Ovary (tissue), 9 donors: Measurements from ENCODE around the gene GSK3B. TPM values are rescaled to one million over a fixed set of nuclear protein-coding genes. Genes with fewer than 3 reads are reported as not detected.

Source experiments
- DNase-seq, 5 donors: peaks; one replicate each; pipeline ENCODE4 v3.0.0-alpha.2; 2019 to 2020
- H3K27ac ChIP-seq, 2 donors: fragments of 200-600 bp; one replicate each; pipeline versions ENCODE4 v1.5.1 to v1.8.0; 2019 to 2022
- H3K27me3 ChIP-seq: fragments of 200-600 bp; one replicate; pipeline ENCODE4 v1.8.0; 2022
- H3K36me3 ChIP-seq: fragments of 200-600 bp; sonication (generic); one replicate; pipeline ENCODE4 v1.5.1; 2019
- H3K4me1 ChIP-seq: one replicate; pipeline ENCODE4 v1.8.1; 2013; ENCODE audit warnings: mild to moderate bottlenecking, moderate library complexity; ENCODE audit not compliant: insufficient read depth
- H3K4me3 ChIP-seq: fragments of 200-600 bp; sonication (generic); one replicate; pipeline ENCODE4 v1.5.1; 2017
- H3K9me3 ChIP-seq, 2 donors: fragments of 200-600 bp in 1 of 2; sonication (generic) in 1 of 2; one replicate each; pipeline versions ENCODE4 v1.5.1 to v1.8.1; 2013 to 2019; ENCODE audit warnings: mild to moderate bottlenecking in 1 of 2, moderate library complexity in 1 of 2
- EP300 ChIP-seq: sonication (generic); formaldehyde crosslinking; IDR thresholded peaks from one replicate; pipeline ENCODE4 v1.6.1; 2017; ENCODE audit warnings: antibody characterized with exemption
- POLR2A ChIP-seq: fragments of 450-650 bp; IDR thresholded peaks from one replicate; pipeline ENCODE4 v1.6.1; 2017; ENCODE audit warnings: antibody characterized with exemption, mild to moderate bottlenecking, moderate library complexity
- WGBS, 3 donors: extraction: QIAGEN DNeasy Blood & Tissue Kit in 1 of 3; methylation state at CpG; one replicate each; pipeline versions ENCODE4 v1.1.5 to v1.1.7; 2013 to 2017; 5-methylcytosine and 5-hydroxymethylcytosine counted together
- intact Hi-C, 4 donors: fragments of 100-400 bp; cut with DNase I; formaldehyde crosslinking; loops; one replicate each; pipeline versions ENCODE4 v1.11.0 to v1.15.1; 2022 to 2023
- polyA plus RNA-seq, 2 donors: library from polyadenylated mRNA; stranded (reverse); fragments of 200-250 nt in 1 of 2; fragments of 350-450 nt in 1 of 2; fragmentation: Illumina TruSeq in 1 of 2; extraction: RNeasy Lipid Tissue Mini Kit (QIAGEN cat#74804) in 1 of 2; gene quantifications; one replicate each; pipeline ENCODE4 v1.2.3, GENCODE V29; 2013 to 2014
- total RNA-seq, 7 donors: library from RNA; depleted of rRNA in 2 of 7; stranded (reverse); fragments of >200 nt in 2 of 7; fragmentation: NEBNext Ultra II Directional in 3 of 7; extraction: Animal tissue kit (Norgen Biotek cat#: 25700) in 3 of 7; gene quantifications; one replicate each; pipeline versions ENCODE4 v1.1.0 to v1.2.4, GENCODE V29; 2016 to 2023
- TF ChIP-seq, protein P1 (sequence below), 3 donors: fragments of 450-650 bp in 2 of 3; fragments of 200-600 bp in 1 of 3; IDR thresholded peaks; one replicate each; pipeline versions ENCODE4 v1.5.1 to v1.8.0; 2016 to 2022; ENCODE audit warnings: antibody characterized with exemption in 3 of 3, mild to moderate bottlenecking in 1 of 3
- donor health status: DM: no; HTN: no; CAD: no; lungs with moderate emphysema.
- donor health status: DM: no; HTN: no; CAD: no.
- donor health status: Bipolar disorder and iron deficiency.
- donor health status: DM: yes; HTN: yes; CAD: no.
- donor health status: DM: no; HTN: no; CAD: no.
- donor health status: DM: yes; HTN: yes; CAD: no.

Gene GSK3B
- total and polyA plus RNA-seq, 9 donors, result 8.3 to 38.4 (median 25.3) TPM

GRCh38 chr3:120027226-120027625, 67.0 kb downstream of the GSK3B start:
- no peaks in the 10 kb centered on the region for H3K27me3 ChIP-seq
- intact Hi-C loops, result no loop called here
- TF ChIP-seq EP300 (no peak), POLR2A (no peak)
- TF ChIP-seq, protein P1, sequence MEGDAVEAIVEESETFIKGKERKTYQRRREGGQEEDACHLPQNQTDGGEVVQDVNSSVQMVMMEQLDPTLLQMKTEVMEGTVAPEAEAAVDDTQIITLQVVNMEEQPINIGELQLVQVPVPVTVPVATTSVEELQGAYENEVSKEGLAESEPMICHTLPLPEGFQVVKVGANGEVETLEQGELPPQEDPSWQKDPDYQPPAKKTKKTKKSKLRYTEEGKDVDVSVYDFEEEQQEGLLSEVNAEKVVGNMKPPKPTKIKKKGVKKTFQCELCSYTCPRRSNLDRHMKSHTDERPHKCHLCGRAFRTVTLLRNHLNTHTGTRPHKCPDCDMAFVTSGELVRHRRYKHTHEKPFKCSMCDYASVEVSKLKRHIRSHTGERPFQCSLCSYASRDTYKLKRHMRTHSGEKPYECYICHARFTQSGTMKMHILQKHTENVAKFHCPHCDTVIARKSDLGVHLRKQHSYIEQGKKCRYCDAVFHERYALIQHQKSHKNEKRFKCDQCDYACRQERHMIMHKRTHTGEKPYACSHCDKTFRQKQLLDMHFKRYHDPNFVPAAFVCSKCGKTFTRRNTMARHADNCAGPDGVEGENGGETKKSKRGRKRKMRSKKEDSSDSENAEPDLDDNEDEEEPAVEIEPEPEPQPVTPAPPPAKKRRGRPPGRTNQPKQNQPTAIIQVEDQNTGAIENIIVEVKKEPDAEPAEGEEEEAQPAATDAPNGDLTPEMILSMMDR (IDR thresholded peaks at IDR 0.05), result no peak
- no peaks in the 10 kb centered on the region for H3K9me3 ChIP-seq
- 96 to 98% (median 97%) methylated on average over 4 of the region's 4 CpGs for WGBS, 3 donors
- DNase-seq, result no peak
- H3K4me1 ChIP-seq, result no peaks in the 10 kb centered on the region
- H3K27ac ChIP-seq, result no peak overlapping the region
- H3K36me3 ChIP-seq, result no peaks in the 10 kb centered on the region
- no peak overlapping the region for H3K4me3 ChIP-seq

DNA sequence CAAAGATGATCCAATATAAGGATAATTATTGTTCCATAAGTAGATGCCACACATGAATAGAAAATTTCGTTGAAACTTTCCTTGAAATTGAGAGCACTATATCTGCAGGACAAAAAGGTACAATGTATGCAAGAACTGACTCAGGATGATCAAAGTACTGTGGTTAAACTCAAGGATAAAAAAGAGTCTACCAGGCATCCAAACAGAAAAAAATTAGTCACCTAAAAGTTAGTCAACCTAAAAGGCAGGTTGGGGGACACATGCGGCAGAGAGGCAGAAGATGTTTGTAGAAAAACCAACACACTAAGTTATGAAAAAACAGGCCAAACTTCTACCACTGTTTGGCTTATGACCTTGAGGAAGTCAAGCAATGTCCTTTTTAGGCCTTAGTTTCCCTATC, 68.7 kb downstream of the GSK3B start:
- Histone ChIP-seq H3K9me3 (no peaks in the 10 kb centered on the region), H3K4me1 (no peaks in the 10 kb centered on the region), H3K36me3 (no peaks in the 10 kb centered on the region), H3K27me3 (no peaks in the 10 kb centered on the region), H3K27ac (no peak overlapping the region), H3K4me3 (no peak overlapping the region)
- TF ChIP-seq EP300 (no peak), POLR2A (no peak)
- TF ChIP-seq, protein P1 (IDR thresholded peaks at IDR 0.05), result no peak
- DNase-seq, result no peak
- intact Hi-C loops, result no loop called here
- 79 to 90% (median 90%) methylated on average over 2 of the region's 2 CpGs for WGBS, 3 donors

GRCh38 chr3:120024103-120024502, 70.1 kb downstream of the GSK3B start:
- WGBS, 3 donors, result 83 to 100% (median 93%) methylated on average over 1 of the region's 1 CpG
- DNase-seq, result no peak
- H3K4me1 ChIP-seq, result no peaks in the 10 kb centered on the region
- no peak for TF ChIP-seq POLR2A
- no peak for TF ChIP-seq EP300
- TF ChIP-seq, protein P1 (IDR thresholded peaks at IDR 0.05), result no peak
- no peaks in the 10 kb centered on the region for H3K36me3 ChIP-seq
- intact Hi-C loops, result no loop called here
- no peaks in the 10 kb centered on the region for H3K9me3 ChIP-seq
- no peaks in the 10 kb centered on the region for H3K27me3 ChIP-seq
- no peak overlapping the region for H3K4me3 ChIP-seq
- no peak overlapping the region for H3K27ac ChIP-seq

DNA sequence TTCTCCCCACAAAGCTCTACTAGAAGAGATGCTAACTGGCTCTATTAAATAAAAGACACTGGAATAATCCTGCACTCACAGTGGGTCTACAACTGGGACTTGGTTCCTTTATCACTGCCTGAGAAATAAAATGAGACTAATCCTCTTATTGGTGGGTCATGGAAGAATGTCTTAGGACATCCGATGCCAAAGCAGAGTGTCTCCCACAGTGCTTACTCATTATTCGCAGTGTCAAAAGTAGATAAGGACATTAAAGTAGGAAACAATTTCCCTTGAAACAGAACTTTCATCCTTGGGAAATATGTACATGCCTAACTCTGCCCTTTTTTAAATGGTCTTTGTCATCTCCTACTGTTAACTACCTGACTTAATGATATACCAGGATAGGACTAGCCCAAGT, 71.5 kb downstream of the GSK3B start:
- H3K27me3 ChIP-seq, result no peaks in the 10 kb centered on the region
- WGBS, 3 donors, result 58 to 61% (median 59%) methylated on average over 2 of the region's 2 CpGs
- no peak for DNase-seq
- no peaks in the 10 kb centered on the region for H3K36me3 ChIP-seq
- H3K4me3 ChIP-seq, result no peak overlapping the region
- no peak overlapping the region for H3K27ac ChIP-seq
- TF ChIP-seq EP300 (no peak), POLR2A (no peak)
- TF ChIP-seq, protein P1 (IDR thresholded peaks at IDR 0.05), result no peak
- no peaks in the 10 kb centered on the region for H3K9me3 ChIP-seq
- H3K4me1 ChIP-seq, result no peaks in the 10 kb centered on the region
- intact Hi-C loops, result no loop called here

DNA sequence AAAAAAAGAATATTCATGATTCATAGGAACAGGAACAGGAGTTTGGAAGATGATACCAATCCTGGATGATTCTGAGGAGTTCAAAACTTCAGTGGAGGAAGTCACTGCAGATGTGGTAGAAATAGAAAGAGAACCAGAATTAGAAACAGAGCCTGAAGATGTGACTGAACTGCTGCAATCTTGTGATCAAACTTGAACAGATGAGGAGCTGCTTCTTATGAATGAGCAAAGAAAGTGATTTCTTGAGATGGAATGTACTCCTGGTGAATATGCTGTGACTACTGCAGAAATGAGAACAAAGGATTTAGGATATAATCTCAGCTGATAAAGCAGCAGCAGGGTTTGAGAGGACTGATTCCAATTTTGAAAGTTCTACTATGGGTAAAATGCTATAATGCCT, 72.7 kb downstream of the GSK3B start:
- Histone ChIP-seq H3K36me3 (no peaks in the 10 kb centered on the region), H3K27ac (no peak overlapping the region), H3K4me1 (no peaks in the 10 kb centered on the region), H3K27me3 (no peaks in the 10 kb centered on the region), H3K9me3 (no peaks in the 10 kb centered on the region), H3K4me3 (no peak overlapping the region)
- intact Hi-C loops, result no loop called here
- TF ChIP-seq EP300 (no peak), POLR2A (no peak)
- TF ChIP-seq, protein P1 (IDR thresholded peaks at IDR 0.05), result no peak
- DNase-seq, result no peak
